Dedifferentiated amniotic fluid mesenchymal stem cell (primary cell): ENCODE results near the gene HCN3.

Source experiments
- DNase-seq: peaks from one replicate; pipeline ENCODE4 v3.0.0-alpha.2; 2016; ENCODE audit errors: extremely low spot score

The HCN3 gene

GRCh38 chr1:155254228-155254713 lies 23.0 kb upstream of the HCN3 start:
- no peak for DNase-seq

GRCh38 chr1:155254714-155255242 lies 22.5 kb upstream of the HCN3 start:
- no peak for DNase-seq

GRCh38 chr1:155255243-155256007 lies 21.8 kb upstream of the HCN3 start, which contains the start of gene ENTREP3:
Gene ENTREP3, minus strand, starts transcription at chr1:155255483. Its CDS starts 606 bp downstream, at chr1:155254877.
- peak; percentile 65 for DNase-seq

GRCh38 chr1:155256058-155256852 lies 21.0 kb upstream of the HCN3 start:
- DNase-seq = no peak

- no peak for DNase-seq
These were observed 17.0 kb upstream of the HCN3 start for GRCh38 chr1:155260276-155260675.

GRCh38 chr1:155261493-155261851 lies 15.8 kb upstream of the HCN3 start:
- no peak for DNase-seq

- DNase-seq = peak; percentile 99
These were observed 15.2 kb upstream of the HCN3 start, which contains the start of gene SCAMP3 for GRCh38 chr1:155261852-155262673. Gene SCAMP3, minus strand, starts transcription at chr1:155262360. Its CDS starts 209 bp downstream, at chr1:155262151.

- DNase-seq = no peak
These were observed 14.2 kb upstream of the HCN3 start for GRCh38 chr1:155263067-155263466.

GRCh38 chr1:155266553-155266952 lies 10.7 kb upstream of the HCN3 start:
- no peak for DNase-seq

- no peak for DNase-seq
These were observed 9.9 kb upstream of the HCN3 start for GRCh38 chr1:155267373-155267772.

GRCh38 chr1:155268630-155269029 lies 8.6 kb upstream of the HCN3 start:
- DNase-seq = no peak

GRCh38 chr1:155269381-155269780 lies 7.9 kb upstream of the HCN3 start:
- no peak for DNase-seq

GRCh38 chr1:155272466-155273342 lies 4.6 kb upstream of the HCN3 start:
- peak; percentile 62 for DNase-seq

- peak; percentile 81 for DNase-seq
These were observed 3.7 kb upstream of the HCN3 start, which contains the start of gene CLK2 for GRCh38 chr1:155273343-155274245. Gene CLK2, minus strand, starts transcription at chr1:155273504. Its CDS starts 2,527 bp downstream, at chr1:155270977.

- no peak for DNase-seq
These were observed 832 bp downstream of the HCN3 start for GRCh38 chr1:155277902-155278688.

- no peak for DNase-seq
These were observed 1.5 kb downstream of the HCN3 start for GRCh38 chr1:155278689-155279160.

GRCh38 chr1:155279268-155279667 lies 2.0 kb downstream of the HCN3 start:
- no peak for DNase-seq

- DNase-seq = no peak
These were observed 5.3 kb downstream of the HCN3 start for GRCh38 chr1:155282488-155283091.
